Testis (tissue), 2 donors: Measurements from ENCODE around the gene ARSA.

ENCODE experiments used
- POLR2A ChIP-seq: fragments of 450-650 bp; IDR thresholded peaks from one replicate; pipeline ENCODE4 v1.6.1; 2017; ENCODE audit warnings: antibody characterized with exemption, mild to moderate bottlenecking, moderate library complexity
- TF ChIP-seq, protein P1 (sequence below), 3 experiments: fragments of 450-650 bp in 2 of 3; fragments of 200-600 bp in 1 of 3; sonication (generic) in 1 of 3; IDR thresholded peaks; one replicate each; pipeline ENCODE4 v1.5.1; 2016 to 2019; ENCODE audit warnings: antibody characterized with exemption in 3 of 3, mild to moderate bottlenecking in 2 of 3, moderate library complexity in 1 of 3

DNA sequence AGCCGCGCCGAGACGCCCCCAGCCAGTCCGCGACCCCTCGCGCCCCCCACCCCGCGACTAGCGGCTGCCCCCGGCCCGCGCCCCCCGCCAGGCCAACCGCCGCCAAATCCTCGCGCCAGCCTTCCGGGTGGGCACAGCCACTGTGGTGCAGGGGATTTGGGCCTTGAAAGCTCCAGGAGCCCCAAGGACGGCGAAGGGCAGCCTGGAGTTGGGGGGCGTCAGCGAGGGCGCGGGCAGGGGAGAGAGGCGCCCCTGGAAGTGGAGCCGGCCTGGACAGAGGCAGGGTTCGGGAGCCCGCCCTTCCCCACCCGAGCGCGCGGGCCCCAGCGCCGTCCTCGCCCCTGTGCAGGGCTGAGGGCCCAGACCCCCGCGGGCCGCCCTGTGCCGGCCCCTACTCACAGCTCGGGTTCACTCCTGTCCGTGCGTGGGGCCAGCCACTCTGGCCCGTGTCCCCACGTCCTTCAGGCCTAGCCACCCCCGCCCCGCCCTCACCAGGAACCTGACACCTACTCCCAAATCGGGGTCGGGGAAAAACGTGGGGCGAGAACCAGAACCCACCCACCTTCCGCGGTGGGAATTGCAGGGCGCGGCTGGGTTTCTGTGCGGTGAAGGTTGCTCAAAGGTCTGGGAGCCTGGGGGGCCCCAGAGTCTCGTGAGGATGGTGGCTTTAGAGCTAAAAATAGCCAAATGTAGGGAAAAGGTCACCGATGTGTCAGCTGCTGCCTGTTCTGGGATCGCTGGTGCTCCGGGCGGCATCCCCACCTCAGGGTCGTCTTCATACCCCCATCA is 49.8 kb downstream of the ARSA start, which contains the start of gene CPT1B:
- TF ChIP-seq, protein P1, sequence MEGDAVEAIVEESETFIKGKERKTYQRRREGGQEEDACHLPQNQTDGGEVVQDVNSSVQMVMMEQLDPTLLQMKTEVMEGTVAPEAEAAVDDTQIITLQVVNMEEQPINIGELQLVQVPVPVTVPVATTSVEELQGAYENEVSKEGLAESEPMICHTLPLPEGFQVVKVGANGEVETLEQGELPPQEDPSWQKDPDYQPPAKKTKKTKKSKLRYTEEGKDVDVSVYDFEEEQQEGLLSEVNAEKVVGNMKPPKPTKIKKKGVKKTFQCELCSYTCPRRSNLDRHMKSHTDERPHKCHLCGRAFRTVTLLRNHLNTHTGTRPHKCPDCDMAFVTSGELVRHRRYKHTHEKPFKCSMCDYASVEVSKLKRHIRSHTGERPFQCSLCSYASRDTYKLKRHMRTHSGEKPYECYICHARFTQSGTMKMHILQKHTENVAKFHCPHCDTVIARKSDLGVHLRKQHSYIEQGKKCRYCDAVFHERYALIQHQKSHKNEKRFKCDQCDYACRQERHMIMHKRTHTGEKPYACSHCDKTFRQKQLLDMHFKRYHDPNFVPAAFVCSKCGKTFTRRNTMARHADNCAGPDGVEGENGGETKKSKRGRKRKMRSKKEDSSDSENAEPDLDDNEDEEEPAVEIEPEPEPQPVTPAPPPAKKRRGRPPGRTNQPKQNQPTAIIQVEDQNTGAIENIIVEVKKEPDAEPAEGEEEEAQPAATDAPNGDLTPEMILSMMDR (IDR thresholded peaks at IDR 0.05), result no peak
- no peak for TF ChIP-seq POLR2A
